Eye (tissue), 1 donor: ENCODE results near the gene RBM20.

Experiments used
- DNase-seq: peaks from one replicate; pipeline ENCODE4 v3.0.0-alpha.2; 2015

RBM20 gene

DNA sequence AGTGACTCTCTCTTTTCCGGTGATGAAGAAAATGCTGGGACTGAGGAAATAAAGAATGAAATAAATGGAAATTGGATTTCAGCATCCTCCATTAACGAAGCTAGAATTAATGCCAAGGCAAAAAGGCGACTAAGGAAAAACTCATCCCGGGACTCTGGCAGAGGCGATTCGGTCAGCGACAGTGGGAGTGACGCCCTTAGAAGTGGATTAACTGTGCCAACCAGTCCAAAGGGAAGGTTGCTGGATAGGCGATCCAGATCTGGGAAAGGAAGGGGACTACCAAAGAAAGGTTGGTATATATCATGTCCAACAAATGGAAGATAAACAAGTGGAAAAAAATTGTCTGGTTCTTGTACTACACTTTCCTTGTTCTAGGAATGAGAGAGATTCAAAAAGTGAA lies 237.1 kb downstream of the RBM20 start:
- no peak for DNase-seq

DNA sequence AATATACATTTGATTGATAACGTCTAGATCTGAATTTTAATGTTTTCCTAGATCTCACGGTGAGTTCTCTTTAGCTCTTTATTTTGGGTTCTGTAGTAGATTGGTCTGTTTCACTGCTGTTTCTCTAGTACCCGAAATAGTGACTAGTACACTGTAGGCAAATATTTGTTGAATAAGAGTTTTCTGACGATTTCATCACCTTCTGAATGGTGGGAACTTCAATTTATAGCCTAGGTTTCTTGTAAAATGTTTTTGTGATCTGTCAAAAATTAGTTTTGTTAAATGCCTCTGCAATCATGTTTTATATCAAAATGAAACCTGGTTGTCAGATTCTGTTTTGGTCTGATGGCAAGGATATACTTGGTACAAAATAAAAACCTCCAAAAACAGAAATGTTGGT lies 237.8 kb downstream of the RBM20 start:
- DNase-seq = no peak

DNA sequence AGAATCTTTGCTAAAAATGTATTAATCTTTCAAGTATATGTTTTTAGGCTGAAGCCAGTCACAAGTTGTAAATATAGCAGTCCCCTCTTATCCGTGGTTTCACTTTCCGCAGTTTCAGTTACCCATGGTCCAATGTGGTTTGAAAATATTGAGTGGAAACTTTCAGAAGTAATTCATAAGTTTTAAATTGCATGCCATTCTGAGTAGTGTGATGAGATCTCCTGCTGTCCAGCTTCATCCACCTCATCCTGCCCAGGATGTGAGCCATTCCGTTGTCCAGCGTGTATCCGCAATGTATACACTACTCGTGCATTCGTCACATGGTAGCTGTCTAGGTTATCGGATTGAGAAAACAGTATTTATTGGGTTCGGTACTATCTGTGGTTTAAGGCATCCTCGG lies 239.8 kb downstream of the RBM20 start:
- DNase-seq = no peak

DNA sequence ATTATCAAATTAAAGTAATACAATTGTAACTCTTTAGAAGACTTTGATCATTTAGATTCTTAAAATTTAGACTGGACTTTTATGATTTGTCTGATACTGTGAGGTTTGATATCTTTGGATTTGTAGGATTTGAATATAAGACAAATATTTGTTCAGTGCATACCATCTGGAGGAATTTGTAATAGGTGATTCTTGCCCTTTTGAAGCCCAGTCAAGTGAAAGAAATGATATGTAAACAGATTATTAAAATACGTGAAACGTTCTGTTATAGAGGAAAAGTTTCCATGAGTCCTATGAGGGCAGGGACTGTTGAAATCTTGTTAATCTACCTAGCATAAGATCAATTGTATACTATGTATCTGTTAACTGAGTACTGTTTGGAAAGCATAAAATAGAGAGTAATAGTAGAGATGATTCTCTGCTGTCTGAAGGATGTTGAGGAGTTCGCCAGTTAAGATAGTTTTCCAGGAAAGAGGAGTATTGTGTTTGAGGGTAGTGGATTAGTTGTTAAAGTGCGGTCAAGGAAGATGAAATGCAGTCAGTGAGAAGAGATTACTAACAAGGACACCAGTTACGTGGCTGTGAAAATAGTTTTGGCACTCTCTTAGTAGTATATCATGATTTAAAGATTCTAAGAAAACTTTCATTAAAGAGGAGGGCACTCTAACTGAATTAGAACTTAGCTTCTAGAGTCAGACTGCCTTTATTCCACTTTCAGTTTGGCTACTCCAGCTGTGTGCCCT lies 242.0 kb downstream of the RBM20 start:
- DNase-seq = no peak

DNA sequence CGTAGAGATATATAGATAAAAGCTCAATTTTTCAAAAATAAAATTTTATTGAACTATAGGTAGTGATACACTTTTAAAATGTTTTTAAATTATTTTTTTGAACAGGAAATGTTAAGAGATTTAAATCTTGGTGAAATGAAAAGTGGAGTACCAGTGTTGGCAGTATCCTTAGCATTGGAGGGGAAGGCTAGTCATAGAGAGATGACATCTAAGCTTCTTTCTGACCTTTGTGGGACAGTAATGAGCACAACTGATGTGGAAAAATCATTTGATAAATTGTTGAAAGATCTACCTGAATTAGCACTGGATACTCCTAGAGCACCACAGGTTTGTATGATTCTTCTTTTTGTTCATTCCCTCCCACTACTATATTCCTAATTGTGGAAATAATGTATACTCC lies 243.4 kb downstream of the RBM20 start:
- no peak for DNase-seq
